ENCODE measurements around the gene TSPAN4.

The TSPAN4 gene

DNA sequence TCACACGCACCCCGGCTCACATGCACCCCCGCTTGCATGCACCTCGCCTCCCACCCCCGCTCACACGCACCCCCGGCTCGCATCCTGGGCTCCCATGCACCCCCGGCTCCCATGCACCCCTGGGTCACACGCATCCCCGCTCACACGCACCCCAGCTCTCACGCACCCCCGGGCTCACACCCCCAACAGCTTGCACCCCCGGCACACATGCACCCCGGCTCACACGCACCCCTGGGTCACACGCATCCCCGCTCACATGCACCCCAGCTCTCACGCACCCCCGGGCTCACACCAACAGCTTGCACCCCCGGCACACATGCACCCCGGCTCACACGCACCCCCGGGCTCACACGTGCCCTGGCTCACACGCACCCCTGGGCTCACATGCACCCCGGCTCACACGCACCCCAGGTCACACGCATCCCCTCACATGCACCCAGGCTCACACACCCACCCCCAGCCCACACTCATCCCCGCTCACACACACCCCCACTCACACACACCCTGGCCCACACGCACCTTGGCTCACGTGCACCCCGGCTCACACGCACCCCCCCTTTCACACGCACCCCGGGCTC, 16.2 kb downstream of the TSPAN4 start:
- Histone ChIP-seq H4K20me1 (ENCODE audit: insufficient read depth) (no peaks in the 10 kb centered on the region), H3K4me2 (no peak overlapping the region), H3K36me3 (ENCODE audit: insufficient read depth) (no peaks in the 10 kb centered on the region), H3K27me3 (ENCODE audit: insufficient read depth, low read depth) (peaks cover 7% of the 10 kb centered on the region; the same call in 1 of the 2 replicates), H3K4me1 (ENCODE audit: low read depth, poor library complexity, severe bottlenecking) (peaks cover 20% of the 10 kb centered on the region), H3K27ac (no peak overlapping the region), H3K4me3 (IDR thresholded peaks at IDR 0.05; ENCODE audit: insufficient read depth, low read depth, low read length) (no peak overlapping the region), H3K79me2 (ENCODE audit: insufficient read depth, low read depth) (no peaks in the 10 kb centered on the region), H2AFZ (ENCODE audit: low read depth) (no peak overlapping the region), H3K9ac (no peak overlapping the region)
- TF ChIP-seq, protein P1, sequence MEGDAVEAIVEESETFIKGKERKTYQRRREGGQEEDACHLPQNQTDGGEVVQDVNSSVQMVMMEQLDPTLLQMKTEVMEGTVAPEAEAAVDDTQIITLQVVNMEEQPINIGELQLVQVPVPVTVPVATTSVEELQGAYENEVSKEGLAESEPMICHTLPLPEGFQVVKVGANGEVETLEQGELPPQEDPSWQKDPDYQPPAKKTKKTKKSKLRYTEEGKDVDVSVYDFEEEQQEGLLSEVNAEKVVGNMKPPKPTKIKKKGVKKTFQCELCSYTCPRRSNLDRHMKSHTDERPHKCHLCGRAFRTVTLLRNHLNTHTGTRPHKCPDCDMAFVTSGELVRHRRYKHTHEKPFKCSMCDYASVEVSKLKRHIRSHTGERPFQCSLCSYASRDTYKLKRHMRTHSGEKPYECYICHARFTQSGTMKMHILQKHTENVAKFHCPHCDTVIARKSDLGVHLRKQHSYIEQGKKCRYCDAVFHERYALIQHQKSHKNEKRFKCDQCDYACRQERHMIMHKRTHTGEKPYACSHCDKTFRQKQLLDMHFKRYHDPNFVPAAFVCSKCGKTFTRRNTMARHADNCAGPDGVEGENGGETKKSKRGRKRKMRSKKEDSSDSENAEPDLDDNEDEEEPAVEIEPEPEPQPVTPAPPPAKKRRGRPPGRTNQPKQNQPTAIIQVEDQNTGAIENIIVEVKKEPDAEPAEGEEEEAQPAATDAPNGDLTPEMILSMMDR (conservative IDR thresholded peaks at IDR 0.05; ENCODE audit: low read depth, low read length), result no peak

DNA sequence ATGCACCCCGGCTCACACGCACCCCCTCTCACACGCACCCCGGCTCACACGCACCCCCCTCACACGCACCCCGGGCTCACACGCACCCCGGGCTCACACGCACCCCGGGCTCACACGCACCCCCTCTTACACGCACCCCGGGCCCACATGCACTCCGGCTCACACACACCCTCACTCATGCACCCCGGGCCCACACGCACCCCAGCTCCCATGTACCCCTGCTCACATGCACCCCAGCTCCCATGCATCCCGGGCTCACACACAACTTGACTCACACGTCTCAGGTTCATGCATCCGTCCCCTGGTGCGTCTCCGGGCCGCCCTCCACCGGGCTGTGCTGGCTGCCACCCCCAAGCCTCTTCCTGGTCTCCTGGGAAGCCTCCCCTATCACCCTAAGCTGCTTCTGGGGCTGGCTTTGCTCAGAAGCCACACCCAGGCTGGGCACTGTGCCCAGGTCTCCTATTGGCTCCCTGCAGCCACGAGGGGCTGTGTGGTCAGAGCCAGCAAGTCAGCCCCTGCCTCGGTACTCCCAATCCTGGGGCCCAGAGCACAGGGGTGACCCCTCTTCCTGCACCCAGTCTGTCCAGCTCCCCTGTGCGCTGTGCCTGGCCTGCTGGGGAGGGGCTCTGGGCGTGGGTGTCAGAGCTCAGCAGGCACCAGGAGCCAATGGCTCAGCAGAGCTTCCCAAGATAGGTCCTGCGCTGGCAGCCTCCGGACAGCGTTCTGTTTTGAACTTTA, 16.9 kb downstream of the TSPAN4 start:
- no peak overlapping the region for H3K27ac ChIP-seq
- H3K9ac ChIP-seq, result no peak overlapping the region
- H3K4me3 ChIP-seq (IDR thresholded peaks at IDR 0.05; ENCODE audit: insufficient read depth, low read depth, low read length), result no peak overlapping the region
- peak overlapping the region; percentile 33; the same call in 1 of the 2 replicates for H3K4me2 ChIP-seq
- H3K79me2 ChIP-seq (ENCODE audit: insufficient read depth, low read depth), result no peaks in the 10 kb centered on the region
- TF ChIP-seq, protein P1 (conservative IDR thresholded peaks at IDR 0.05; ENCODE audit: low read depth, low read length), result no peak
- H3K36me3 ChIP-seq (ENCODE audit: insufficient read depth), result no peaks in the 10 kb centered on the region
- H2AFZ ChIP-seq (ENCODE audit: low read depth), result peak overlapping the region; percentile 18; the same call in 1 of the 2 replicates
- no peaks in the 10 kb centered on the region for H4K20me1 ChIP-seq (ENCODE audit: insufficient read depth)
- H3K27me3 ChIP-seq (ENCODE audit: insufficient read depth, low read depth), result peaks cover 7% of the 10 kb centered on the region; the same call in 1 of the 2 replicates
- peaks cover 20% of the 10 kb centered on the region for H3K4me1 ChIP-seq (ENCODE audit: low read depth, poor library complexity, severe bottlenecking)

DNA sequence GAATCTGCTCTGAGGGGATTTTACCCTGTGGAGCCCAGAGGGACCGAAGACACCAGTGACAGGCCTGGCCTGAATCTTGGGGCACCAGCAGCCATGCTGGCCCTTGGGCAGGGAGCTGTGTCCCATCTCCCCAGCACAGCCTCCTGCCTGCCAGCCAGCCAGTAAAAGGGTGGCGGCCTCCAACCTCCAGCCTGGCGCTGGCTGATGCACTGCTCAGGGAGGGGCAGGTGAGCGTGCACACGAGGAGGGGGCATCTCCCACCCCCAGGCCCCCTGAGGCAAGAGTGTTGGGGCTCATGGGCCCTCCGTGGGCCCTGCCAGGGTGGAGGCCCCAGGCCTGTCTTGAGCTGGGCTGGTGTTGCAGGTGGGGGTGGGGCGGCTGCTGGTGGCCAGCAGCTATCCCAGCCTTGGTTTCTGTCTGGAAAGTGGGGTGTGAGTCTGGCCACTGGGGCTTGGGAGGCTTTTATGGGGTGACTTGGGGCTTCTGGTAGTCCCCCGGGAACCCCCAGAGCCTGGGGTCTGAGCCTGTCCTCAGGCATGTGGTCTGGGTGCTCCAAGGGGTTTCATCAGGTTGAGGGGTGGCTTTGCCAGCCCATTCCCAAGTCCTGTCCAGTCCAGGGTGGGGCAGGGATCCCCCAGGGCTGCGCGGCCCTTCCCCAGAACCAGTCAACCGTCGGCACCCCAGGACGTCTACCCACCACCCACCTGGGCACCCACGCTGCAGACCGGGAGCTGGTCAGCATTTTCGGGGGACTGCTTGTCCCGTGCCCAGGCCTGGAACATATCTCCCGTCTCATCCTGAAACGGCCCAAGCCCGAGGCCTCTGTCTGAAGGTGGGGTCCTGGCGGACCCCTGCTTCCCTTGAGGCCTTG, 17.8 kb downstream of the TSPAN4 start:
- Histone ChIP-seq H3K9ac (no peak overlapping the region), H4K20me1 (ENCODE audit: insufficient read depth) (no peaks in the 10 kb centered on the region)

DNA sequence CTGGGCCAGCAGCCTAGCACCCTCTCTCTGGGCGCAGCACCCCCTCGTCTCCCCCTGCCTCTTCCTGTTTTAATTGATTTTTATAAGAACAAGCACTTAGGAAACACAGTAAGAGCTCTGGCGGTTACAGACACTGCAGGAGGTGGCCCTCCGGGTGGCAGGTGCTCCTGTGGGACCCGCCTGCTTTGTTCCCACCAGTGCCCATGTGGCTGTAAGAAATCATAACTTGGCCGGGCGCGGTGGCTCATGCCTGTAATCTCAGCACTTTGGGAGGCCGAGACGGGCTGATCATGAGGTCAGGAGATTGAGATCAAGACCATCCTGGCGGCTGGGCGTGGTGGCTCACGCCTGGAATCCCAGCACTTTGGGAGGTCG, 18.4 kb downstream of the TSPAN4 start:
- H3K4me3 ChIP-seq (IDR thresholded peaks at IDR 0.05; ENCODE audit: insufficient read depth, low read depth, low read length), result no peak overlapping the region
- no peak overlapping the region for H3K9ac ChIP-seq
- peaks cover 20% of the 10 kb centered on the region for H3K4me1 ChIP-seq (ENCODE audit: low read depth, poor library complexity, severe bottlenecking)
- H4K20me1 ChIP-seq (ENCODE audit: insufficient read depth), result no peaks in the 10 kb centered on the region
- peaks cover 7% of the 10 kb centered on the region; the same call in 1 of the 2 replicates for H3K27me3 ChIP-seq (ENCODE audit: insufficient read depth, low read depth)
- H3K27ac ChIP-seq, result no peak overlapping the region
- no peak overlapping the region for H2AFZ ChIP-seq (ENCODE audit: low read depth)
- TF ChIP-seq, protein P1 (conservative IDR thresholded peaks at IDR 0.05; ENCODE audit: low read depth, low read length), result no peak
- no peaks in the 10 kb centered on the region for H3K79me2 ChIP-seq (ENCODE audit: insufficient read depth, low read depth)
- no peaks in the 10 kb centered on the region for H3K36me3 ChIP-seq (ENCODE audit: insufficient read depth)
- H3K4me2 ChIP-seq, result no peak overlapping the region

More for the DNA sequence above, 17.8 kb downstream of the TSPAN4 start:
- H3K27me3 ChIP-seq (ENCODE audit: insufficient read depth, low read depth), result peaks cover 7% of the 10 kb centered on the region; the same call in 1 of the 2 replicates
- TF ChIP-seq, protein P1 (conservative IDR thresholded peaks at IDR 0.05; ENCODE audit: low read depth, low read length), result no peak
- H3K79me2 ChIP-seq (ENCODE audit: insufficient read depth, low read depth), result no peaks in the 10 kb centered on the region
- H3K4me2 ChIP-seq, result peak overlapping the region; percentile 33; the same call in 1 of the 2 replicates
- no peaks in the 10 kb centered on the region for H3K36me3 ChIP-seq (ENCODE audit: insufficient read depth)
- H3K27ac ChIP-seq, result no peak overlapping the region
- H3K4me3 ChIP-seq (IDR thresholded peaks at IDR 0.05; ENCODE audit: insufficient read depth, low read depth, low read length), result no peak overlapping the region
- H3K4me1 ChIP-seq (ENCODE audit: low read depth, poor library complexity, severe bottlenecking), result peaks cover 20% of the 10 kb centered on the region
- H2AFZ ChIP-seq (ENCODE audit: low read depth), result no peak overlapping the region
